Mucosa of descending colon (tissue), 3 donors: ENCODE measurements around the gene FAM227A. TPM values are rescaled to one million over a fixed set of nuclear protein-coding genes. Genes with fewer than 3 reads are reported as not detected.

Experiments used
- ATAC-seq: fragments of 200-7000 bp; cut with Tn5 transposase; one replicate; pipeline ENCODE4 v1.9.1; 2020; ENCODE audit warnings: mild to moderate bottlenecking, moderate library complexity
- DNase-seq, 3 donors: peaks; one replicate each; pipeline ENCODE4 v3.0.0-alpha.2; 2020
- H3K36me3 ChIP-seq: fragments of 200-600 bp; one replicate; pipeline ENCODE4 v1.8.0; 2021; ENCODE audit warnings: low read depth, mild to moderate bottlenecking
- H3K4me1 ChIP-seq: fragments of 200-600 bp; one replicate; pipeline ENCODE4 v1.8.0; 2021; ENCODE audit warnings: low read depth, mild to moderate bottlenecking
- H3K4me3 ChIP-seq: fragments of 200-600 bp; one replicate; pipeline ENCODE4 v1.8.0; 2021; ENCODE audit warnings: mild to moderate bottlenecking
- H3K9me3 ChIP-seq: fragments of 200-600 bp; one replicate; pipeline ENCODE4 v1.8.0; 2021; ENCODE audit warnings: mild to moderate bottlenecking
- CTCF ChIP-seq: fragments of 200-600 bp; IDR thresholded peaks from one replicate; pipeline ENCODE4 v1.8.0; 2022; ENCODE audit warnings: antibody characterized with exemption, mild to moderate bottlenecking
- intact Hi-C, 2 donors: fragments of 100-400 bp; cut with DNase I in 1 of 2; cut with micrococcal nuclease in 1 of 2; formaldehyde crosslinking; loops; one replicate each; pipeline versions ENCODE4 v1.11.0 to v1.11.1; 2022; cut with DNase I, micrococcal nuclease
- total RNA-seq, 3 donors: library from RNA; stranded (reverse); fragmentation: NEBNext Ultra II Directional in 2 of 3; extraction: Animal tissue kit (Norgen Biotek cat#: 25700) in 2 of 3; gene quantifications; one replicate each; pipeline versions ENCODE4 v1.2.1 to v1.2.4, GENCODE V29; 2021 to 2023
- donor health status: DM: no; HTN: no; CAD: no; lungs with moderate emphysema.
- donor health status: DM: no; HTN: no; CAD: no.
- donor health status: DM: no; HTN: yes; CAD: no.

The FAM227A gene
- total RNA-seq, 3 donors from 2014 or later: 0.52 to 1.5 (median 1.3) TPM

DNA sequence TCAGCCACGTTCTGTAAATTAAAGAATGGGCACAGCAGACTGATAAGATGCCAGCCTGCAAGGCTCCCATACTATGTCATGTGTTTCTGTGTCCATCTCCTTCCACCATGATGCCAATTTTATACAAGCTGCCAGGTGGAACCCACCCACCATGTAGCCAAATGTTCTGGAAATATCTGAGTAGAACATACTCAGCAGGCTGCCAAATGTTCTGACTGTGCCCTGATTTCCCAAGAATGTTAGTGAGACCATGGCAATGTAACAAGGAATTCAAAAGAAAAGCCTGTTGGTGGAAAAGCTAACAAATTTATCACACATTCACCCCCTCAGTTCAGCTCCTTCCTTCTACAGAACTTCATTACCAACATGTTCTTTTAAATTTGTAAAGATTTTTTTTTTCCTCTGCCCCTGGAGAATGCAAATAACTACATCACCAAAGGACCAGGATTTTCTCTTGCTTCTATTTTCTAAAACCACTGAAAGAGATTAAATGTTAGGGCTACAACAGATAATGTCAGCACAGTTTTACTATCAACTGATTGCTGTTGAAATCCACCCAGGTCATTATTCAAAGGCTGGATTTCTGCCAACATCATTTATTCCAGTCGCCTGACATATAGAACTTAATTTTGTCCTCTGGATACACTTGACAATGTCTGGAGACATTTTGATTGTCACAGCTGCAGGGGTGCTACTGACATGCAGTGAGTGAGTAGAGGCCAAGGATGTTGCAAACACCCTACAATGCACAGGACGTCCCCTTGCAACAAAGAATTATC is 89.3 kb downstream of the FAM227A start:
- Histone ChIP-seq H3K4me3 (no peak overlapping the region), H3K9me3 (no peaks in the 10 kb centered on the region), H3K4me1 (peaks cover 7% of the 10 kb centered on the region), H3K36me3 (no peaks in the 10 kb centered on the region)
- intact Hi-C loops: no loop called here
- DNase-seq (no peak), ATAC-seq (no peak)
- TF ChIP-seq CTCF: no peak

GRCh38 chr22:38565441-38565840 is 90.8 kb downstream of the FAM227A start:
- no peak for DNase-seq
- H3K9me3 ChIP-seq: no peaks in the 10 kb centered on the region
- ATAC-seq: no peak
- TF ChIP-seq CTCF: no peak
- no peaks in the 10 kb centered on the region for H3K36me3 ChIP-seq
- intact Hi-C loops: no loop called here
- H3K4me3 ChIP-seq: no peak overlapping the region
- peaks cover 4% of the 10 kb centered on the region for H3K4me1 ChIP-seq

GRCh38 chr22:38564669-38565068 is 91.5 kb downstream of the FAM227A start:
- no peak for ATAC-seq
- TF ChIP-seq CTCF: no peak
- Histone ChIP-seq H3K4me1 (peaks cover 3% of the 10 kb centered on the region), H3K9me3 (no peaks in the 10 kb centered on the region), H3K4me3 (no peak overlapping the region), H3K36me3 (no peaks in the 10 kb centered on the region)
- DNase-seq: no peak
- intact Hi-C loops: no loop called here

DNA sequence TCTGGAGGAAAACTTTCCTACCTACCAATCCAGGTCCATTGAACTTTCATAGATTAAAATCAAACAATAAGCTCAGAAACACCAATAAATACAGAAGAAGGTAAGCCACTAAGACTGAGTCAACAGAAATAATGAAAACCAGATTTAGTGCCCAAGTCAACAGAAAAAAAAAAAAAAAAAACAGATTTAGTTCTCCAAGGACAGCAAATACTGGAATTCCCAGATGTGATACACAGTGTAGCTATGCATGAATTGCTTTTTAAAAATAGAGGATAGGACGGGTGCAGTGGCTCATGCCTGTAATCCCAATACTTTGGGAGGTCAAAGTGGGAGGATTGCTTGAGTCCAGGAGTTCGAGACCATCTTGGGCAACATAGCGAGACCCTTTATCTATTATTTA is 101.9 kb downstream of the FAM227A start:
- TF ChIP-seq CTCF: no peak
- H3K36me3 ChIP-seq: no peaks in the 10 kb centered on the region
- ATAC-seq (no peak), DNase-seq (no peak)
- no peaks in the 10 kb centered on the region for H3K9me3 ChIP-seq
- H3K4me1 ChIP-seq: peaks cover 4% of the 10 kb centered on the region
- no peak overlapping the region for H3K4me3 ChIP-seq
- intact Hi-C loops: no loop called here

DNA sequence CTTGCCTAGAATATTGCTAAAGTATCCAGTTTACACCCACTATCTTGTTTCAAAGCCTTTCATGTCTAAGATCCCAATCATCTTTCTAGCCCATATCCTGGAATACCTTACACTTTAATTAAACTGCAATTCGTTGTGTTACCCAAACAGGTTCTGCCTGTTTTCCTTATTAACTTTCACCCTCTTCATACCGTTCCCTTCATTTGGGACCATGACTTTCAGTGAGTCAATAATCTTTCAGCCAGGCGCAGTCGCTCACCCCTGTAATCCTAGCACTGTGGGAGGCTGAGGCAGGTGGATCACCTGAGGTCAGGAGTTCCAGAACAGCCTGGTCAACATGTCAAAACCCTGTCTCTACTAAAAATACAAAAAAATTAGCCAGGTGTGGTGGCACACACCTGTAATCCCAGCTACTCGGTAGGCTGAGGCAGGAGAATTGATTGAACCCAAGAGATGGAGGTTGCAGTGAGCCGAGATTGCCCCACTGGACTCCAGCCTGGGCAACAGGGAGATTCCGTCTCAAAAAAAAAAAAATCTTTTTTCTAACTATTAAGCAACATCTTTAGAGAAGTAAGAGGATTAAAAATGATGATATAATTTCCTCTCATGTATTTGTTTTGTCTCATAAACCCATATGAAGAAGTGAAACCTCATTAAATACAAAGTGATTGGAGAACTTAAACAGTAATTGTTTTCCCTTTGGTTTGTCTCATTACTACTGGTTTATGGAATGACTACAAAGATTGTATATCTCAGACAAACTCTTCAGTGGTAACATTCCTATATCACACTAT is 106.9 kb downstream of the FAM227A start:
- intact Hi-C loops: no loop called here
- Histone ChIP-seq H3K4me1 (peaks cover 4% of the 10 kb centered on the region), H3K9me3 (peaks cover 6% of the 10 kb centered on the region), H3K36me3 (no peaks in the 10 kb centered on the region), H3K4me3 (no peak overlapping the region)
- DNase-seq (no peak), ATAC-seq (no peak)
- TF ChIP-seq CTCF: no peak
